ENCODE data around the gene CNGA4. TPM values are rescaled to one million over a fixed set of nuclear protein-coding genes. Genes with fewer than 3 reads are reported as not detected.

CNGA4 gene
- total and polyA plus RNA-seq, 2 experiments from 2014 or later, result 0.17 to 0.25 TPM

- Histone ChIP-seq H3K79me2 (no peaks in the 10 kb centered on the region), H3K27ac (no peak overlapping the region), H3K9me2 (replicated peaks; ENCODE audit: insufficient read depth) (no peaks in the 10 kb centered on the region), H2AFZ (no peak overlapping the region), H4K20me1 (ENCODE audit: insufficient read depth, poor library complexity, severe bottlenecking) (no peaks in the 10 kb centered on the region), H3K27me3 (no peaks in the 10 kb centered on the region), H3K4me3 (no peak overlapping the region), H3K9me3 (ENCODE audit: low read depth) (no peaks in the 10 kb centered on the region), H3K4me2 (no peak overlapping the region), H3K36me3 (replicated peaks; ENCODE audit: insufficient read depth, low read depth) (no peaks in the 10 kb centered on the region), H3K4me1 (ENCODE audit: insufficient read depth) (peaks cover 3% of the 10 kb centered on the region)
- no peak for DNase-seq (ENCODE audit: low spot score)
- 68% methylated on average over 4 of the region's 4 CpGs for WGBS (ENCODE audit: low lambda C conversion rate, missing lambda C conversion rate)
- no peak for TF ChIP-seq CTCF (IDR thresholded peaks at IDR 0.05; ENCODE audit: poor library complexity)
- no peak for TF ChIP-seq EZH2 (IDR thresholded peaks at IDR 0.05; ENCODE audit: borderline replicate concordance)
- TF ChIP-seq EZH2phosphoT487 (IDR thresholded peaks at IDR 0.05; ENCODE audit: low read depth, severe bottlenecking, unreplicated experiment), result no peak
Measured at GRCh38 chr11:6283453-6284023, 44.6 kb downstream of the CNGA4 start.

GRCh38 chr11:6284250-6284649 is 45.4 kb downstream of the CNGA4 start:
- Histone ChIP-seq H3K79me2 (no peaks in the 10 kb centered on the region), H3K27me3 (no peaks in the 10 kb centered on the region), H3K4me2 (no peak overlapping the region), H3K4me3 (no peak overlapping the region), H3K4me1 (ENCODE audit: insufficient read depth) (peaks cover 5% of the 10 kb centered on the region), H3K9me3 (ENCODE audit: low read depth) (no peaks in the 10 kb centered on the region), H4K20me1 (ENCODE audit: insufficient read depth, poor library complexity, severe bottlenecking) (no peaks in the 10 kb centered on the region), H2AFZ (no peak overlapping the region), H3K27ac (no peak overlapping the region), H3K9me2 (replicated peaks; ENCODE audit: insufficient read depth) (no peaks in the 10 kb centered on the region), H3K36me3 (replicated peaks; ENCODE audit: insufficient read depth, low read depth) (no peaks in the 10 kb centered on the region)
- DNase-seq (ENCODE audit: low spot score), result no peak
- no peak for TF ChIP-seq CTCF (IDR thresholded peaks at IDR 0.05; ENCODE audit: poor library complexity)
- no peak for TF ChIP-seq EZH2phosphoT487 (IDR thresholded peaks at IDR 0.05; ENCODE audit: low read depth, severe bottlenecking, unreplicated experiment)
- TF ChIP-seq EZH2 (IDR thresholded peaks at IDR 0.05; ENCODE audit: borderline replicate concordance), result no peak
- WGBS (ENCODE audit: low lambda C conversion rate, missing lambda C conversion rate), result 95% methylated on average over 3 of the region's 3 CpGs

GRCh38 chr11:6285019-6285418 is 46.1 kb downstream of the CNGA4 start:
- Histone ChIP-seq H3K9me2 (replicated peaks; ENCODE audit: insufficient read depth) (no peaks in the 10 kb centered on the region), H3K27me3 (no peaks in the 10 kb centered on the region), H3K4me3 (no peak overlapping the region), H2AFZ (no peak overlapping the region), H3K27ac (no peak overlapping the region), H3K36me3 (replicated peaks; ENCODE audit: insufficient read depth, low read depth) (no peaks in the 10 kb centered on the region), H3K9me3 (ENCODE audit: low read depth) (no peaks in the 10 kb centered on the region), H3K4me2 (no peak overlapping the region), H3K4me1 (ENCODE audit: insufficient read depth) (peaks cover 5% of the 10 kb centered on the region), H4K20me1 (ENCODE audit: insufficient read depth, poor library complexity, severe bottlenecking) (no peaks in the 10 kb centered on the region), H3K79me2 (no peaks in the 10 kb centered on the region)
- no peak for DNase-seq (ENCODE audit: low spot score)
- 72% methylated on average over 4 of the region's 4 CpGs for WGBS (ENCODE audit: low lambda C conversion rate, missing lambda C conversion rate)
- TF ChIP-seq CTCF (IDR thresholded peaks at IDR 0.05; ENCODE audit: poor library complexity), result no peak
- no peak for TF ChIP-seq EZH2 (IDR thresholded peaks at IDR 0.05; ENCODE audit: borderline replicate concordance)
- TF ChIP-seq EZH2phosphoT487 (IDR thresholded peaks at IDR 0.05; ENCODE audit: low read depth, severe bottlenecking, unreplicated experiment), result no peak

Other genes with a start within 250 kb of the CNGA4 start
- gene OR56A4, start 232.1 kb upstream of the CNGA4 start, total RNA-seq, result not detected in 2 replicates
- not detected in 2 replicates for gene OR56A4, start 232.1 kb upstream of the CNGA4 start, polyA plus RNA-seq
- 0.07 and 0.08 TPM in 2 replicates for gene OR56A1, start 208.3 kb upstream of the CNGA4 start, total RNA-seq
- not detected in 2 replicates for gene OR56A1, start 208.3 kb upstream of the CNGA4 start, polyA plus RNA-seq
- not detected in 2 replicates for gene OR56B4, start 131.4 kb upstream of the CNGA4 start, total RNA-seq
- not detected in 2 replicates for gene OR56B4, start 131.4 kb upstream of the CNGA4 start, polyA plus RNA-seq
- gene OR52B2, start 68.8 kb upstream of the CNGA4 start, total RNA-seq, result not detected in 2 replicates
- gene OR52B2, start 68.8 kb upstream of the CNGA4 start, polyA plus RNA-seq, result not detected in 2 replicates
- not detected in 2 replicates for gene OR52W1, start 39.9 kb upstream of the CNGA4 start, total RNA-seq
- gene OR52W1, start 39.9 kb upstream of the CNGA4 start, polyA plus RNA-seq, result not detected in 2 replicates
- gene C11orf42, start 33.5 kb upstream of the CNGA4 start, total RNA-seq, result not detected in 2 replicates
- not detected in 2 replicates for gene C11orf42, start 33.5 kb upstream of the CNGA4 start, polyA plus RNA-seq
- 27.7 and 30.2 TPM in 2 replicates for gene FHIP1B, start 4.5 kb upstream of the CNGA4 start, total RNA-seq
- 31.5 and 42.2 TPM in 2 replicates for gene FHIP1B, start 4.5 kb upstream of the CNGA4 start, polyA plus RNA-seq
- 6.6 and 9.8 TPM in 2 replicates for gene CCKBR, start 20.7 kb downstream of the CNGA4 start, total RNA-seq
- gene CCKBR, start 20.7 kb downstream of the CNGA4 start, polyA plus RNA-seq, result 15.4 and 17.7 TPM in 2 replicates
- gene CAVIN3, start 81.4 kb downstream of the CNGA4 start, total RNA-seq, result 70.3 and 93.3 TPM in 2 replicates
- gene CAVIN3, start 81.4 kb downstream of the CNGA4 start, polyA plus RNA-seq, result 115 and 128 TPM in 2 replicates
- gene SMPD1, start 151.4 kb downstream of the CNGA4 start, total RNA-seq, result 65.2 and 70.0 TPM in 2 replicates
- gene SMPD1, start 151.4 kb downstream of the CNGA4 start, polyA plus RNA-seq, result 61.7 and 63.0 TPM in 2 replicates
- 33.0 and 38.3 TPM in 2 replicates for gene APBB1, start 180.0 kb downstream of the CNGA4 start, total RNA-seq
- 41.5 and 48.7 TPM in 2 replicates for gene APBB1, start 180.0 kb downstream of the CNGA4 start, polyA plus RNA-seq
- 361 and 367 TPM in 2 replicates for gene HPX, start 201.9 kb downstream of the CNGA4 start, total RNA-seq
- 229 and 358 TPM in 2 replicates for gene HPX, start 201.9 kb downstream of the CNGA4 start, polyA plus RNA-seq
- gene TRIM3, start 234.9 kb downstream of the CNGA4 start, total RNA-seq, result 18.1 and 26.2 TPM in 2 replicates
- 31.6 and 35.5 TPM in 2 replicates for gene TRIM3, start 234.9 kb downstream of the CNGA4 start, polyA plus RNA-seq
- 78.0 and 90.1 TPM in 2 replicates for gene ARFIP2, start 242.2 kb downstream of the CNGA4 start, total RNA-seq
- 94.9 and 108 TPM in 2 replicates for gene ARFIP2, start 242.2 kb downstream of the CNGA4 start, polyA plus RNA-seq
- 56.3 and 68.0 TPM in 2 replicates for gene TIMM10B, start 242.4 kb downstream of the CNGA4 start, total RNA-seq
- gene TIMM10B, start 242.4 kb downstream of the CNGA4 start, polyA plus RNA-seq, result 52.1 and 65.8 TPM in 2 replicates